MCF 10A (cell line): ENCODE data around the gene SETBP1. TPM values are rescaled to one million over a fixed set of nuclear protein-coding genes. Genes with fewer than 3 reads are reported as not detected.

Experiments
- BruUV-seq: library from RNA; stranded (reverse); fragments of 400-500 nt; replicated peaks from 2 replicates; lab custom pipeline; 2021; lab: Mats Ljungman, UMichigan
- CTCF ChIA-PET: fragments of 300-600 bp; sonication (Branson Sonifier 250); formaldehyde crosslinking; extraction: SDS; loops from one replicate; lab custom pipeline; 2021; ENCODE audit warnings: antibody characterized with exemption, inconsistent platforms; lab: Yijun Ruan, JAX
- POLR2A ChIA-PET: fragments of 300-600, 350-650 bp; sonication (Branson Sonifier 250); formaldehyde crosslinking; extraction: SDS; loops from one replicate; lab custom pipeline; 2020; ENCODE audit warnings: antibody characterized with exemption, inconsistent platforms; lab: Yijun Ruan, JAX
- DNase-seq: peaks from one replicate; pipeline ENCODE4 v3.0.0-alpha.2; 2018; ENCODE audit not compliant: unreplicated experiment
- H3K27ac Mint-ChIP-seq: one replicate; pipeline ENCODE4 v1.8.0; 2022; ENCODE audit warnings: mild to moderate bottlenecking, low read depth, mixed read lengths; ENCODE audit not compliant: unreplicated experiment
- H3K27me3 Mint-ChIP-seq: one replicate; pipeline ENCODE4 v1.8.0; 2022; ENCODE audit warnings: mixed read lengths; ENCODE audit not compliant: insufficient read depth, unreplicated experiment
- H3K36me3 Mint-ChIP-seq: one replicate; pipeline ENCODE4 v1.8.0; 2022; ENCODE audit warnings: mild to moderate bottlenecking, moderate library complexity, mixed read lengths; ENCODE audit not compliant: insufficient read depth, unreplicated experiment
- H3K4me1 Mint-ChIP-seq: one replicate; pipeline ENCODE4 v1.8.0; 2022; ENCODE audit warnings: mixed read lengths; ENCODE audit not compliant: insufficient read depth, unreplicated experiment
- H3K4me3 Mint-ChIP-seq: one replicate; pipeline ENCODE4 v1.8.0; 2022; ENCODE audit warnings: mild to moderate bottlenecking, moderate library complexity, mixed read lengths; ENCODE audit not compliant: unreplicated experiment
- H3K9me3 Mint-ChIP-seq: one replicate; pipeline ENCODE4 v1.8.0; 2022; ENCODE audit warnings: mixed read lengths; ENCODE audit not compliant: unreplicated experiment
- intact Hi-C: fragments of 100-400 bp; cut with micrococcal nuclease; formaldehyde crosslinking; loops from 2 replicates; pipeline ENCODE4 v1.14.1; 2022
- total RNA-seq: library from RNA; stranded (reverse); gene quantifications from 2 replicates; pipeline ENCODE4 v1.2.3, GENCODE V29; 2022
- TF ChIP-seq, protein P1 (sequence below): fragments of 200-600 bp; IDR thresholded peaks from one replicate; pipeline ENCODE4 v1.8.0; 2022; ENCODE audit warnings: antibody characterized with exemption, mild to moderate bottlenecking; ENCODE audit not compliant: unreplicated experiment

The SETBP1 gene
- total RNA-seq, 1 experiment from 2014 or later = 4.8 TPM

- Mint-ChIP-seq H3K27ac (no peak overlapping the region), H3K9me3 (no peaks in the 10 kb centered on the region), H3K36me3 (no peaks in the 10 kb centered on the region), H3K27me3 (no peaks in the 10 kb centered on the region), H3K4me3 (no peak overlapping the region), H3K4me1 (no peaks in the 10 kb centered on the region)
- intact Hi-C loops = no loop called here
- no TSS peak for BruUV-seq
- ChIA-PET CTCF (no interaction called here), POLR2A (no interaction called here)
- TF ChIP-seq, protein P1, sequence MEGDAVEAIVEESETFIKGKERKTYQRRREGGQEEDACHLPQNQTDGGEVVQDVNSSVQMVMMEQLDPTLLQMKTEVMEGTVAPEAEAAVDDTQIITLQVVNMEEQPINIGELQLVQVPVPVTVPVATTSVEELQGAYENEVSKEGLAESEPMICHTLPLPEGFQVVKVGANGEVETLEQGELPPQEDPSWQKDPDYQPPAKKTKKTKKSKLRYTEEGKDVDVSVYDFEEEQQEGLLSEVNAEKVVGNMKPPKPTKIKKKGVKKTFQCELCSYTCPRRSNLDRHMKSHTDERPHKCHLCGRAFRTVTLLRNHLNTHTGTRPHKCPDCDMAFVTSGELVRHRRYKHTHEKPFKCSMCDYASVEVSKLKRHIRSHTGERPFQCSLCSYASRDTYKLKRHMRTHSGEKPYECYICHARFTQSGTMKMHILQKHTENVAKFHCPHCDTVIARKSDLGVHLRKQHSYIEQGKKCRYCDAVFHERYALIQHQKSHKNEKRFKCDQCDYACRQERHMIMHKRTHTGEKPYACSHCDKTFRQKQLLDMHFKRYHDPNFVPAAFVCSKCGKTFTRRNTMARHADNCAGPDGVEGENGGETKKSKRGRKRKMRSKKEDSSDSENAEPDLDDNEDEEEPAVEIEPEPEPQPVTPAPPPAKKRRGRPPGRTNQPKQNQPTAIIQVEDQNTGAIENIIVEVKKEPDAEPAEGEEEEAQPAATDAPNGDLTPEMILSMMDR = no peak
- DNase-seq = no peak
Observed at GRCh38 chr18:44812426-44812825, 131.7 kb downstream of the SETBP1 start.

DNA sequence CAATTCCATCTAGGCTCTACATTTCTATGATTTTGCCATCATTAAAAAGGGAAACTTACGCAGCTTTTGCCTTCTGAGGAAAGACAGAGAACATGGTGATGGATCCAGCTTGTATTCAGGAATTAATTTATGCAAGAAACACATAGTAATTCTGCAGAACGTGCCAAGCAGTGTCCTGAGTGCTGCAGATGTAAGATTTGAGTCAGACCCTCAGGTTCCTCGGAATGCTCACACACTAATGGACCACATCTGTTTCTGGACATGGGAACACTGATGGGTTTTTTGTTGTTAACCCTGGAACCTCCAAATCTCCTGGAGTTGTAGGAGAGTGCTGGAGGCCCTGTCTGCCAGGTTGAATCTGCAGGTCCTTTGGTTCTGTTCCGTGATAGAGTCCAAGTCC lies 132.9 kb downstream of the SETBP1 start:
- POLR2A ChIA-PET = no interaction called here
- intact Hi-C loops = no loop called here
- TF ChIP-seq, protein P1 = no peak
- H3K9me3 Mint-ChIP-seq = no peaks in the 10 kb centered on the region
- CTCF ChIA-PET = no interaction called here
- H3K4me1 Mint-ChIP-seq = no peaks in the 10 kb centered on the region
- no peak overlapping the region for H3K27ac Mint-ChIP-seq
- H3K4me3 Mint-ChIP-seq = no peak overlapping the region
- no peaks in the 10 kb centered on the region for H3K36me3 Mint-ChIP-seq
- no peaks in the 10 kb centered on the region for H3K27me3 Mint-ChIP-seq
- no TSS peak for BruUV-seq
- no peak for DNase-seq

- POLR2A ChIA-PET = no interaction called here
- Mint-ChIP-seq H3K36me3 (no peaks in the 10 kb centered on the region), H3K27me3 (no peaks in the 10 kb centered on the region), H3K9me3 (no peaks in the 10 kb centered on the region), H3K27ac (no peak overlapping the region), H3K4me3 (no peak overlapping the region), H3K4me1 (no peaks in the 10 kb centered on the region)
- TF ChIP-seq, protein P1 = no peak
- CTCF ChIA-PET = no interaction called here
- DNase-seq = no peak
- BruUV-seq = no TSS peak
- intact Hi-C loops = no loop called here
Observed at GRCh38 chr18:44815108-44815507, 134.4 kb downstream of the SETBP1 start.

DNA sequence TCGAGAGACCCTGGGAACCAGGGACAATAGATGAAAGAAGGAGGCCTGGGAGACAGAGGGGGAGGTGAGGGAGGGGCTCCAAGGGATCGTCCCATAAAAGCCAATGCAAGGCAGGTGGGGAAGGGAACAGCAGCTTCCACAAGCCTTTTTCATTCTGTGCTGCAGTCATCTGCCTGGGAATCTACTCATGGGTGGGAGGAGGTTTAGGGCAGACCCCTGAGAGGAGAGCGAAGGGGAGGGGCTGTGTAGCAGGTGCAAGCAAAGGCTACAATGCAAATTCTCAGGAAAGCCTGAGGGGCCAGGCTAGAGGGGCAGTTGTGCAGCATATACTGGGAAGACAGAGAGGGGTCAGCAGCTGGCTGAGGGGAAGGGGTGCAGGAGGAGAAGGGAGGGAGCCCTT lies 135.4 kb downstream of the SETBP1 start:
- Mint-ChIP-seq H3K27ac (no peak overlapping the region), H3K9me3 (no peaks in the 10 kb centered on the region), H3K4me3 (no peak overlapping the region), H3K4me1 (no peaks in the 10 kb centered on the region), H3K36me3 (no peaks in the 10 kb centered on the region), H3K27me3 (no peaks in the 10 kb centered on the region)
- CTCF ChIA-PET = no interaction called here
- POLR2A ChIA-PET = no interaction called here
- intact Hi-C loops = no loop called here
- BruUV-seq = no TSS peak
- no peak for DNase-seq
- TF ChIP-seq, protein P1 = no peak
